HG03064 (cell line): ENCODE measurements around the gene PYGO2.

Experiments
- ATAC-seq: cut with Tn5 transposase; IDR thresholded peaks from one replicate; pipeline ENCODE4 v1.9.1; 2021; ENCODE audit warnings: low read depth; ENCODE audit not compliant: unreplicated experiment

PYGO2 gene

GRCh38 chr1:154966111-154966510, 4.5 kb upstream of the PYGO2 start:
- ATAC-seq: no peak

- no peak for ATAC-seq
These were observed 2.8 kb upstream of the PYGO2 start for GRCh38 chr1:154964359-154964758.

- ATAC-seq: no peak
These were observed 2.1 kb upstream of the PYGO2 start for GRCh38 chr1:154963643-154964042.

GRCh38 chr1:154962795-154963330, 1.3 kb upstream of the PYGO2 start:
- no peak for ATAC-seq

- ATAC-seq: peak; percentile 4
These were observed 671 bp upstream of the PYGO2 start for GRCh38 chr1:154962156-154962749.

- ATAC-seq: no peak
These were observed 991 bp downstream of the PYGO2 start for GRCh38 chr1:154960446-154961136.

DNA sequence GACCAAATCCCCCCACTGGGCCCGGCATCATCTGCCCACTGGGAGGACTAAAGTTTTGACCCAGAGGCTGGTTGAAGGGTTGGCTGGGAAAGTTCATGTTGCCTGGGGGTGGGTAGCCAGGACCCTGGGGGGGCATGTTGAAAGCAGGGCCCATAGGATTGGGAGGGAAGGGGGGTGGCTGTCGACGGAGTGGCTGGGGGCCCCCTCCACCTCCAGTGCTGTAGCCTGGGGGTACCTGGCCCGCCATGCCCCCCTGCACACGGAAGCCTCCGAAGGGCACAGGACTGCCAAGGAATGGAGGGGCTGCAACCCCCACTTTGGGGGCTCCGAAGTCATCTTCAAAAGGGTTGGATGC, 2.2 kb downstream of the PYGO2 start:
- no peak for ATAC-seq

- ATAC-seq: no peak
These were observed 2.7 kb downstream of the PYGO2 start for GRCh38 chr1:154958681-154959425.

DNA sequence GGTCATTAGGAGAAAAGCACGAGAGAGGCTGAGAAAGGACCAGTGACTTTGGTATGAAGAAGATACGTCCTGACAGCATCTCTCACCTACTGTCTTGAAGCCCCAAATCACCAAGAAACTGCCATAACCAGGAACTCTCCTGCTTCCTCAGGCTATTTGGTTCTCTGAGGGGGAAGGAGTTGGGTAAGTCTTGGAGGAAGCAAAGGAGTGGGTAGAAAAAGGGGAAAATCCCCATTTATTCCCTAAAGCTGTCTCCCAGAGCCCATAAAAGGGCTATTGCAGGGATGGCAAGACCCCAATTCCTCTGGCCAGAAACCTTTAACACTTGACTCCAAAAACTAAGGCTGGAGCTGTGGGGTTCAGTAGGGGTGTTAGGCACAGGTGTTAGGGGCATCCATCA, 3.5 kb downstream of the PYGO2 start:
- no peak for ATAC-seq

GRCh38 chr1:154957091-154957657, 4.4 kb downstream of the PYGO2 start:
- ATAC-seq: no peak

- no peak for ATAC-seq
These were observed 5.0 kb downstream of the PYGO2 start for GRCh38 chr1:154956544-154956941.

GRCh38 chr1:154955718-154956543, 5.7 kb downstream of the PYGO2 start, which contains the start of gene PBXIP1:
PBXIP1 (minus strand) TSS chr1:154956099; CDS start chr1:154953721, 2,378 bp downstream.
- ATAC-seq: peak; percentile 52

- ATAC-seq: peak; percentile 61
These were observed 6.4 kb downstream of the PYGO2 start for GRCh38 chr1:154955039-154955717.

DNA sequence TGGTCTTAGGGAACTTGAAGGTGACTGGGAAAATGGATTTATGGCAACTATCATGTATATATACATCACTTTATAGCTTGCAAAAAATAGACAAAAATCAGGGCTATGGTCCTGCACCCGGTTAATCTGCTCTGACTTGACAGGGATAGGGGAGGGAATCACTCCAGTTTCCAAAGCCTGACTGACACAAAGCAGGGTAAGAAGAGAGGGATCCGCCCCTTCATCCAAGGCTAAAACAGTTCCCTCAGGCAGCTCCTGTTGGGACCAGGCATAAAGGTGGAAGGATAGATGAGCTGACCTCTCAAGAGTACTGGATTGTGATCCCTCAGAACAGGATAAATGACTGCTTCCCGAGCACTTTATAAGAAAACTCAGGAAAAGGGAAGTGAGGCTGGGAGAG, 7.0 kb downstream of the PYGO2 start:
- ATAC-seq: no peak

- no peak for ATAC-seq
These were observed 8.0 kb downstream of the PYGO2 start for GRCh38 chr1:154953611-154954038.

- ATAC-seq: no peak
These were observed 8.9 kb downstream of the PYGO2 start for GRCh38 chr1:154952664-154953063.

DNA sequence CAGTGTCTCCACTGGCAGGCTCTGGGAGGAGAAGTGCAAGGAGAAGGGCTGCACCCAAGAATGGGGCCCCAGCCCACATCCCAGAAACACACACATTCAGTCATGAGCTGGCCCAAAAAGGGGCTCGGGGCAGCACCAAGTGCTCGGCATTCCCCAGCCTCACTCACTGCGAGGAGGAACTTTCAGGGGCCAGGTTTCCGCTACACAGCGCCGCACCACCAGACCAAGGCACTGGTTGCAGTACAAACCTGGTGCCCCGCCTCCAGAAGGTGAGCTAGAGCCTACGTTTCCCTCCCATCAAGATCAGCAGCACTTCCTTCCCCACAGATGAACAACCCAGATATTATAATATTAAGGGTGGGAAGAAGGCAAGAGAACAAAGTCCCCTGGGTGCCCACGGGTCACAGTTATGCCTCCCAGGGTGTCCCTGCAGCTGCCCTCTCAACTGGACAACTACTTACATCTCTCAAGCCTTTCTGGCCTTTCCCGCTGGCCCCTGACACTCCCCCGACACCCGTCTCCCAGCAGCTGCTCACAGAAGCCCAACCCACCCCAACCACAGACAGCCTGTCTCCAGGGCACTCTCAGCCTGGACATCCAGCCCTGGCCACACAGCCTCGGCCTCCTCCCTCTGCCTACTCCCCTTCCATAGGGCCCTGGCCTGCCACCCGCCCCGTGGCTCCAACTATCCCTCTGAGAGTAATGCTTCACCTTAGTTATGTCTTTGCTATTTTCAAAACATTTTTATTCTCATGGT, 9.5 kb downstream of the PYGO2 start:
- no peak for ATAC-seq

DNA sequence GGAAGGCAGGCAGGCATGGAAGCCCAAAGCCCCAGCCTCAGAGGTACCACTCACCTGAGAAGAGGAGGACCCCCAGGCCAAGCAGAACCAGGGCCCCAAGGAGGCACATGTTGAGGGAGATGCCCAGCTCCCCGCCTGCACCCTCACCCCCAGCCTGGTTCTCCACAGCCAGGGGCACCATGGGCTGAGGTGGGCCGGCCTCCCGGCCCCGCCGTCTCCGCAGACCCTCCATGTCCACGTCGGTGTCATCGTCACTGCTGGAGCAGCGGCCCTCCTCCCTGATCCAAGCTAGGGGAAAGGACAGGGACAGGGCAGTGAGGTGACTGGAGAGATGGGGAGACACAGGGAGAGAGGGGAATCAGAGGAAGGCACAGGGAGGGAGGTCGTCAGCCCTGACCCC, 13.5 kb downstream of the PYGO2 start:
- no peak for ATAC-seq
